ENCODE measurements around the gene C2CD2.

Gene C2CD2

DNA sequence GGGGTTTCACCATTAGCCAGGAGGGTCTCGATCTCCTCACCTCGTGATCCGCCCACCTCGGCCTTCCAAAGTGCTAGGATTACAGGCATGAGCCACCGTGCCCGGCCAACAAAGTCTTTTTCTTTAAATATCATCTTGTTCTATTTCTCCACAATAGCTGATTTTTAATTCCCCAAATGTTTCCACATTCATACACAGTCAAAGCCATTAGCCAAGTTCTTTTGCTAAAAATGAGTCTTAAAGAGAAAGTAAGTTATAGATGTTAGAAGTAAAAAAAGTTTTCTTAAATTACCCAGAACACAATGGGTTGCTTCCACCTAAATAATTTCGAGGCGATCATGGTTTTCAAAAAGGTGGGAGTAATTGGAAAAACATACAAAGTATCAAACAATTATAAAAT lies 30.6 kb downstream of the C2CD2 start:
- peak overlapping the region; percentile 60 for H3K4me3 Mint-ChIP-seq
- H3K9me3 Mint-ChIP-seq: no peaks in the 10 kb centered on the region
- H3K4me1 Mint-ChIP-seq (ENCODE audit: low read depth): peaks cover 69% of the 10 kb centered on the region
- H3K36me3 Mint-ChIP-seq (ENCODE audit: low read depth): peaks cover 10% of the 10 kb centered on the region
- H3K27ac Mint-ChIP-seq: peak overlapping the region; percentile 83
- H3K27me3 Mint-ChIP-seq: no peaks in the 10 kb centered on the region

GRCh38 chr21:41921021-41921420 lies 32.8 kb downstream of the C2CD2 start:
- Mint-ChIP-seq H3K27me3 (no peaks in the 10 kb centered on the region), H3K27ac (no peak overlapping the region)

DNA sequence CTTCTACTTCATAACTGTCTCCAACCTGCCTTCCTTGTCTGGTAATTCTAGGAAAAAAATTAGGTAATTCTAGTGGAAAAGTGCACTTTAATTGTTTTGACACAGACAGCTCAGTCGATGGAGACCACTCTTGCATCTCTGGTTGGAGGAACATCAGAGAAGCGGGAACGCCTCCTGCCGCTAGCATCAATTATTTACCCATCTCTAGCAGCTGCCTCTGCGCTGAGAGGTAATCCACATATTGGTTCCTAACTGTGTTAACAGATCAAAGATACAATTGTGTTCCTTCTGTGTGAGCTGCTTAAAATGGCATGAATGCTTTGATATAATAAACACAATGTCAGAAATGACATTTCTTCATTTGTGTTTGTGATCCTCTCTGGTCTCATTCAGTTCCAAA lies 33.3 kb downstream of the C2CD2 start:
- H3K27ac Mint-ChIP-seq: no peak overlapping the region

More at GRCh38 chr21:41921021-41921420, 32.8 kb downstream of the C2CD2 start:
- H3K9me3 Mint-ChIP-seq: no peaks in the 10 kb centered on the region
- H3K36me3 Mint-ChIP-seq (ENCODE audit: low read depth): peaks cover 25% of the 10 kb centered on the region
- peaks cover 52% of the 10 kb centered on the region for H3K4me1 Mint-ChIP-seq (ENCODE audit: low read depth)
- no peak overlapping the region for H3K4me3 Mint-ChIP-seq

DNA sequence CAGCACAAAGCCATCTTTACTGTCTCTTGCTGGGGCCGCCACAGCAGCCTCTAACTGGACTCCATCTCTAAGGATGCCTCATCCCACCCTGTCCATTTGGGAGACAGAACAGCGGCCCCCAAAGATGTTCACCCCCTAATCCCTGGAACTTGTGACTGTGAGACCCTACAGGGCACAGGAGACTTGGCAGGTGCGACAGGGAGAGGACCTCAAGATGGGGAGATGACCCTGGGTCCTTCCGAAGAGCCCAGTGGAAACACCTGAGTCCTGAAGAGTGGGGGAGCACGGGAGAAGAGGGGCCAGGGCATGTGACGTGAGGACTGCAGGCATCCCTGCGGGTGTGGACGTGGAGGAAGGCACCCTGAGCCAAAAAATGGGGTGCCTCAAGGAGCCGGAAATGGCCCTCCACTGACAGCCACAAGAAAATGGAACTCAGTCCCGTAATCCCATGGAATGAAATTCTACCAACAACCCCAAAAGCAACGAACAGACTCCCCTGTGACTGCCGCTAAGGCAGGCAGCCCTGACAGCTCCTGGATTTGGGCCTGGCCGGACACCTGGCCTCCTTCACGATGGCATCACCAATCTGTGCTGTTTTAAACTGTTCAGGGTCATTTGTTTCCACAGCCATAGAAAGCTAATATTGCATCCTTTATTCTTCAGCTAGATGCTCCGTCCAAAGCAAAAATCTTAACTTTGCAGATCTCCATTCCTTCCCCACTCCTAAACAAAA lies 34.0 kb downstream of the C2CD2 start:
- H3K4me3 Mint-ChIP-seq: no peak overlapping the region
- H3K9me3 Mint-ChIP-seq: no peaks in the 10 kb centered on the region
- peaks cover 29% of the 10 kb centered on the region for H3K36me3 Mint-ChIP-seq (ENCODE audit: low read depth)
- no peaks in the 10 kb centered on the region for H3K27me3 Mint-ChIP-seq
- H3K4me1 Mint-ChIP-seq (ENCODE audit: low read depth): peaks cover 43% of the 10 kb centered on the region
- H3K27ac Mint-ChIP-seq: no peak overlapping the region

More for the DNA sequence above, 33.3 kb downstream of the C2CD2 start:
- no peaks in the 10 kb centered on the region for H3K9me3 Mint-ChIP-seq
- peaks cover 49% of the 10 kb centered on the region for H3K4me1 Mint-ChIP-seq (ENCODE audit: low read depth)
- no peak overlapping the region for H3K4me3 Mint-ChIP-seq
- no peaks in the 10 kb centered on the region for H3K27me3 Mint-ChIP-seq
- H3K36me3 Mint-ChIP-seq (ENCODE audit: low read depth): peaks cover 29% of the 10 kb centered on the region

DNA sequence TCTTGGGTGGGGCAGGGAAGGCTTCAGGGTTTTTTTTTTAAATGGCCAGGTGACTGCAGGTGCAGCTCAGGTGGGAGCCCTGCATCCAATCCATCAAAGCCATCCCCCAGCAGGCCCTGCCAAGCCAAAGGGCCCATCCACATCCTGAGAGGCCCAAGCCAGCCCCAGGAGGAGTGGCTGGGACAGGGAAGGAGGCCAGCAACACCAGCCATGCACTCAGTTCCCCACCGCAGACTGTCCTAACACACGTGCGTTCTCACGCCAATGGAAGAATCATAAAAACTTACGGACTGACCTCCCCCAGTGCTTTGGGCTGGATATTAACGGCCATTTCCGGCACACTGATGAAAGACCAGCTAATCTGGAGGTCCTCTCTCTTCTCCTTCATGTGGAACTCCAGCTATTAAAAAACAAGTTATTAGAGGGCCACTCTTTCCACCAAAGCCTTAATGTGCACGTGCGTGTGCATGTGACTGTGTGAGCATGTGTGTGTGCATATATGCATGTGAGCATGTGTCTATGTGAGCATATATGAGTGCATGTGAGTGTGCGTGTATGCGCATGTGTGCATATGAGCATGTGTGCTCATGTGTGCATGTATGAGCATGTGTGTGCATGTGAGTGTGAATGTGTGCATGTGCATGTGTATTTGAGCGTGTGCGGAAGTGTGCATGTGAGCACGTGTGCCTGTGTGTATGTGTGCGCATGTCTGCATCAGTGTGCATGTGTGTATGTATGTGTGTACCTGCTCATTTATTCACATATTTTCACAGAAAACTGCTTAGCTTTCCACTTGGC lies 35.1 kb downstream of the C2CD2 start:
- Mint-ChIP-seq H3K9me3 (no peaks in the 10 kb centered on the region), H3K4me1 (ENCODE audit: low read depth) (peaks cover 32% of the 10 kb centered on the region), H3K36me3 (ENCODE audit: low read depth) (peaks cover 29% of the 10 kb centered on the region), H3K27ac (no peak overlapping the region), H3K4me3 (no peak overlapping the region), H3K27me3 (no peaks in the 10 kb centered on the region)

DNA sequence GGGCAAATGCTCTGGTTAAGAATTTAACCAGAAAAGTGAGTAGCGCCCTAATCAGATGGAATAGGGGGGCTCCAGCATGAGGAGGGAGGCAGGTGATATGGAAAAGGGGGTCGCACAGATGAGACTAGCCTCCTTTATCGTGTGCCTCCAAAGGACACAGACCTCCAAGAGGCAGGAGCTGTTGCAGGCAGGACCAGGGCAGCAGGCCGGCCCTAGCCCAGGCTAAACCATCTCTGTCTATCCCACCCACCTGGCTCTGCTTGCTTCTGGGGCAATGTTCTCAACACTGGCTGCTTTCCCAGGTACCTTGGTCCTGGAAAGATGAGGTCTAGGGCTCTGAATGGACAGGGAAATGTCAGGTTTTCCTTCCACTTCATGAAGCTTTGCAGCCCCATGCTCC lies 36.3 kb downstream of the C2CD2 start:
- Mint-ChIP-seq H3K4me1 (ENCODE audit: low read depth) (peaks cover 21% of the 10 kb centered on the region), H3K27me3 (no peaks in the 10 kb centered on the region), H3K27ac (no peak overlapping the region), H3K36me3 (ENCODE audit: low read depth) (peaks cover 29% of the 10 kb centered on the region), H3K4me3 (no peak overlapping the region), H3K9me3 (no peaks in the 10 kb centered on the region)

- Mint-ChIP-seq H3K9me3 (no peaks in the 10 kb centered on the region), H3K27me3 (no peaks in the 10 kb centered on the region), H3K36me3 (ENCODE audit: low read depth) (peaks cover 29% of the 10 kb centered on the region), H3K4me3 (no peak overlapping the region), H3K27ac (no peak overlapping the region), H3K4me1 (ENCODE audit: low read depth) (peaks cover 16% of the 10 kb centered on the region)
Measured at GRCh38 chr21:41916888-41917433, 36.9 kb downstream of the C2CD2 start.

- peaks cover 28% of the 10 kb centered on the region for H3K36me3 Mint-ChIP-seq (ENCODE audit: low read depth)
Measured at GRCh38 chr21:41914965-41915364, 38.9 kb downstream of the C2CD2 start.

GRCh38 chr21:41914358-41914757 lies 39.5 kb downstream of the C2CD2 start:
- H3K9me3 Mint-ChIP-seq: no peaks in the 10 kb centered on the region
- H3K36me3 Mint-ChIP-seq (ENCODE audit: low read depth): peaks cover 28% of the 10 kb centered on the region
- no peak overlapping the region for H3K27ac Mint-ChIP-seq
- no peaks in the 10 kb centered on the region for H3K27me3 Mint-ChIP-seq
- H3K4me3 Mint-ChIP-seq: no peak overlapping the region
- H3K4me1 Mint-ChIP-seq (ENCODE audit: low read depth): peaks cover 6% of the 10 kb centered on the region

More at GRCh38 chr21:41914965-41915364, 38.9 kb downstream of the C2CD2 start:
- Mint-ChIP-seq H3K27ac (no peak overlapping the region), H3K27me3 (no peaks in the 10 kb centered on the region), H3K4me3 (no peak overlapping the region), H3K4me1 (ENCODE audit: low read depth) (peaks cover 6% of the 10 kb centered on the region), H3K9me3 (no peaks in the 10 kb centered on the region)

DNA sequence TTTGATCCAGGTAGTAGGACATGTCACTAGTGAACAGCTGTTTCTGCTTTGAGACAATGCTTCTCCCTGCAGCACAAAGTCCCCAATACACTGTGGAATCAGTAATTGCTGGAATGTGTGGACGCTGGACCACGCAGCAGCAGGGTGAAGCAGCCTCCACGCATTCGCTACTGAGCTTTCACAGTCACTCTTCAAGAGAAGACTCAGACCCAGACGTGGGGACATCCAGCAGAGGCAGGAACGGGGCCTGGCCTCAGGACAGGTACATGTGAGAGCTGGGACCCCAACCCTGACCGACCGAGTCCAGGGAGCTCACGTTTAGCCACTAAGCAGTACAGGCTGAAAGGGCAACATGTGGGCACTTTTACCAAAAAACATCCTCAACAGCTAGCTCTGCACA lies 40.6 kb downstream of the C2CD2 start:
- peaks cover 32% of the 10 kb centered on the region for H3K36me3 Mint-ChIP-seq (ENCODE audit: low read depth)
- no peaks in the 10 kb centered on the region for H3K27me3 Mint-ChIP-seq
- no peaks in the 10 kb centered on the region for H3K9me3 Mint-ChIP-seq
- peaks cover 6% of the 10 kb centered on the region for H3K4me1 Mint-ChIP-seq (ENCODE audit: low read depth)
- H3K4me3 Mint-ChIP-seq: no peak overlapping the region
- H3K27ac Mint-ChIP-seq: no peak overlapping the region

DNA sequence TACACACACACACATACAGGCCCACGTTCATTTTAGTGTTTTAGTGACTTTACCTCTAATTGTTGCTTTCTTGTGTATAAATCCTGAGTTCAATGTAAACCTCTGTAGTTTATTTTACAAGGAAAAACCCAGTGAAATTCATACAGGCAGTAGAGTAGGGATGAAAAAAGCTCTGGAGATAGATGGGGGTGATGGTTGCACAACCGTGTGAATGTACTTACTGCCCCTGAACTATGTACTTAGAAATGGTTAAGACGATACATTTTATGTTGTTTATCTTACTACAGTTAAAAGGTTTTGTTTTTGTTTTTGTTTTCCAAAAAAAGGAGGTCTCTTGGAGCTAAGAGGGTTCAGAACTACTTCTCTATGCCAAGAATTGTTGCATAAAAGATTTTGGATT lies 45.0 kb downstream of the C2CD2 start:
- no peak overlapping the region for H3K4me3 Mint-ChIP-seq
- H3K36me3 Mint-ChIP-seq (ENCODE audit: low read depth): peaks cover 20% of the 10 kb centered on the region
- H3K4me1 Mint-ChIP-seq (ENCODE audit: low read depth): no peaks in the 10 kb centered on the region
- no peaks in the 10 kb centered on the region for H3K9me3 Mint-ChIP-seq
- H3K27ac Mint-ChIP-seq: no peak overlapping the region
- no peaks in the 10 kb centered on the region for H3K27me3 Mint-ChIP-seq

DNA sequence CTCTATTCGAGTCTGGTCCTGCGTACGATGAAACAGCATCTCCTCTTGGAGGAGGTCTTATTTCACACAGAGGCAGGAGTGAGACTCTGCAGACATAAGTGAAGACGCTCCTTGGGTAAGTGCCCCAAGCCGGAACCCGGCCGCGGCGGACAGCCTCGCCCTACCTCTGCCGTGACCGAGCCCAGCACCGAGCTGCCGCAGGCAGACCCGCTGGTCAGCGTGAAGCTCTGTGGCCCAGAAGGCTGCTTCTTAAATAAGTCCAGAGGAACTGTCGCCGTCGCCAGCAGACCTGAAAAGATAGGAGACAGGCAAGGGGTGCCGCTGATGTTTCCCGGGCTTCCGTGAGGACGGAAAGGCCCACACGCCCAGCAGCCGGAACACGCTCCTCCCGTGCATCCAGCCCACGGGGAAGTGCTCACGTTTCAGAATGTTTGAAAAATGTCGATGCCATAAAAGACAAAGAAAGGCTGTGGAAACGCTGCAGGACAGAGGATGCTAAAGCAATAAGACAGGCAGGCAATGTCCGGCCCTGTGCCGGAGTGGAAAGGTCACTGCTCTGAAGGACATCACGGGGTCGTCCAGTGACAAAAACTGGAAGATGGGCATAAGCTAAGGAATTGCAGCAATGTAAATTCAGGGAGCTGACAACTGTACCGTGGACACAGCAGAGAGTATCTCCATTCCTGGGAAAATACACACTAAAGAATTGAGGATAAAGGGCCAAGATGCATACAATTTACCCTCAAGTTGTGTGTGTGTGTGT lies 46.1 kb downstream of the C2CD2 start:
- no peak overlapping the region for H3K27ac Mint-ChIP-seq
- H3K27me3 Mint-ChIP-seq: no peaks in the 10 kb centered on the region
- no peak overlapping the region for H3K4me3 Mint-ChIP-seq
- H3K36me3 Mint-ChIP-seq (ENCODE audit: low read depth): peaks cover 26% of the 10 kb centered on the region
- no peaks in the 10 kb centered on the region for H3K9me3 Mint-ChIP-seq
- H3K4me1 Mint-ChIP-seq (ENCODE audit: low read depth): no peaks in the 10 kb centered on the region

DNA sequence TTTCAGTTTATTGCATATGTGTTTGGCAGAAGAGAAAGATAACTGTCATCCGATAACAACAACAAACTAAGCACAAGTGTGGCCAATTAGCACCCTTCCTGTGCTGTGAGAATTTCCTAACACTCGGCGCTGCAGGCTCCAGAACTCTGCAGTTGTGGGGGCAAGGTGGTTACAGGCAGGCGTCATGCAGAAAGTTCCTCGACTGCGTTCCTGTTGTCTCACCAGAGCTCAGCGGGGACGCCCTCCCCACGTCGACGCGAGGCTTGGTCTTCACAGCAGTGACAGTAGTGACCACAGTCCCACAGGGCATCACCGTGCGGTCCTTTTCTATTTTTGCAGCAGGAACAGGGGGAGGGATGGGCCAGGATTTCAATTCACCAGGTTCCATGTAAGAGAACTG lies 47.0 kb downstream of the C2CD2 start:
- no peaks in the 10 kb centered on the region for H3K27me3 Mint-ChIP-seq
- H3K4me3 Mint-ChIP-seq: no peak overlapping the region
- H3K27ac Mint-ChIP-seq: no peak overlapping the region
- H3K4me1 Mint-ChIP-seq (ENCODE audit: low read depth): peaks cover under 1% of the 10 kb centered on the region
- no peaks in the 10 kb centered on the region for H3K9me3 Mint-ChIP-seq
- H3K36me3 Mint-ChIP-seq (ENCODE audit: low read depth): peaks cover 33% of the 10 kb centered on the region

GRCh38 chr21:41903559-41904351 lies 50.1 kb downstream of the C2CD2 start:
- H3K9me3 Mint-ChIP-seq: no peaks in the 10 kb centered on the region
- H3K36me3 Mint-ChIP-seq (ENCODE audit: low read depth): peaks cover 36% of the 10 kb centered on the region
- H3K4me3 Mint-ChIP-seq: no peak overlapping the region
- peaks cover 30% of the 10 kb centered on the region for H3K4me1 Mint-ChIP-seq (ENCODE audit: low read depth)
- H3K27me3 Mint-ChIP-seq: no peaks in the 10 kb centered on the region
- H3K27ac Mint-ChIP-seq: no peak overlapping the region
